Activated CD4-positive, alpha-beta T cell treated with anti-CD3 and anti-CD28 coated beads, Interleukin-2, amount 50 U/mL, for 48 hours (primary cell): ENCODE results near the gene ADGRF1.
A peak's percentile ranks its signal among the peaks of the same experiment; 100 is the strongest.
"Not testable (repeated sequence)": the region's sequence is repeated elsewhere in the genome, so short reads cannot be mapped to it uniquely, and the experiment has no call there.

Experiments used
- DNase-seq, 2 experiments: peaks; one replicate each; pipeline ENCODE4 v3.0.0-alpha.2; 2020

ADGRF1 gene

GRCh38 chr6:47061309-47062300 lies 19.5 kb upstream of the ADGRF1 start:
- no peak for DNase-seq

GRCh38 chr6:47059216-47059885 lies 17.2 kb upstream of the ADGRF1 start:
- no peak for DNase-seq

GRCh38 chr6:47057830-47058540 lies 15.9 kb upstream of the ADGRF1 start:
- DNase-seq = no peak

- no peak for DNase-seq
These were observed 14.7 kb upstream of the ADGRF1 start for GRCh38 chr6:47056832-47057231.

GRCh38 chr6:47054302-47054701 lies 12.2 kb upstream of the ADGRF1 start:
- DNase-seq = not testable (repeated sequence)

- no peak for DNase-seq
These were observed 6.5 kb upstream of the ADGRF1 start for GRCh38 chr6:47048638-47049037.

GRCh38 chr6:47047479-47048407 lies 5.6 kb upstream of the ADGRF1 start:
- peak; percentile 2 to 29 for DNase-seq

- DNase-seq = no peak
These were observed 5.0 kb upstream of the ADGRF1 start for GRCh38 chr6:47047097-47047478.

- no peak for DNase-seq
These were observed 2.3 kb upstream of the ADGRF1 start for GRCh38 chr6:47044397-47044796.

- DNase-seq = no peak
These were observed 1.2 kb upstream of the ADGRF1 start for GRCh38 chr6:47043286-47043685.

- no peak for DNase-seq
These were observed 391 bp downstream of the ADGRF1 start for GRCh38 chr6:47041741-47042140.

GRCh38 chr6:47034926-47035325 lies 7.2 kb downstream of the ADGRF1 start:
- no peak for DNase-seq

GRCh38 chr6:47034421-47034820 lies 7.7 kb downstream of the ADGRF1 start:
- no peak for DNase-seq

GRCh38 chr6:47032974-47033765 lies 9.0 kb downstream of the ADGRF1 start:
- no peak for DNase-seq

GRCh38 chr6:47031656-47032055 lies 10.5 kb downstream of the ADGRF1 start:
- DNase-seq = no peak

GRCh38 chr6:47029865-47030561 lies 12.1 kb downstream of the ADGRF1 start:
- DNase-seq = no peak

- no peak for DNase-seq
These were observed 13.2 kb downstream of the ADGRF1 start for GRCh38 chr6:47028835-47029360.

GRCh38 chr6:47027315-47027714 lies 14.8 kb downstream of the ADGRF1 start:
- DNase-seq = no peak

- DNase-seq = no peak
These were observed 15.5 kb downstream of the ADGRF1 start for GRCh38 chr6:47026679-47027078.

- no peak for DNase-seq
These were observed 18.6 kb downstream of the ADGRF1 start for GRCh38 chr6:47023573-47023972.

GRCh38 chr6:47022191-47022590 lies 19.9 kb downstream of the ADGRF1 start:
- no peak for DNase-seq
